Measurements from ENCODE around the gene SPTBN1. TPM values are rescaled to one million over a fixed set of nuclear protein-coding genes. Genes with fewer than 3 reads are reported as not detected.

SPTBN1 gene
- total RNA-seq, 2 experiments from 2014 or later = 132 to 183 TPM

DNA sequence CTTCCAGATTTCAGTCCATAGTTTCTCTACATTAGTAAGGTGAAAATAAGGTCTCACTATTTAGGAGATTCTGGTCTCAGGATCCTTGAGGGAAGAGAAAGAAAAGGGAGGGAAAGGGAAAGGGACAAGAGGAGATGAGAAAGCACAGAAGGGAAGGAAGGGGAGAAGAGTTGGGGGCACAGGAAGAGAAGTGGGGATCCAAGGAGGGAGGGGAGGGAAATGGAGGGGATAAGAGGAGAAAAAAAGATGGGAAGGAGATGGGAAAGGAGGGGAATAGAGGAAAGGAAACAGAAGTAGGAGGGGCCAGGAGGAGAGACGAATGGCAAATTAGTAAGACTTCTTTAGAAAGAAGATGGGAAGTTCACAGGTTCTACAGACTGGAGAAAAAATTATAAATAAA is 39.2 kb upstream of the SPTBN1 start:
- H4K20me1 ChIP-seq (ENCODE audit: insufficient read depth, low read length) = no peaks in the 10 kb centered on the region
- H3K27ac ChIP-seq (ENCODE audit: low read depth, low read length, poor library complexity, severe bottlenecking) = no peak overlapping the region
- CTCF ChIA-PET (ENCODE audit: unreplicated experiment) = no interaction called here
- H2AFZ ChIP-seq (ENCODE audit: low read length) = no peak overlapping the region
- POLR2A ChIA-PET = no interaction called here
- no peaks in the 10 kb centered on the region for H3K9me3 ChIP-seq (ENCODE audit: low read length)
- H3K4me2 ChIP-seq (ENCODE audit: low read length) = no peak overlapping the region
- H3K4me1 ChIP-seq (ENCODE audit: insufficient read depth, low read length, poor library complexity, severe bottlenecking) = no peaks in the 10 kb centered on the region
- H3K4me3 ChIP-seq (ENCODE audit: low read depth, low read length, poor library complexity, severe bottlenecking) = no peak overlapping the region
- intact Hi-C loops (cut with micrococcal nuclease; ENCODE audit: unreplicated experiment) = no loop called here
- TF ChIP-seq, protein P1, sequence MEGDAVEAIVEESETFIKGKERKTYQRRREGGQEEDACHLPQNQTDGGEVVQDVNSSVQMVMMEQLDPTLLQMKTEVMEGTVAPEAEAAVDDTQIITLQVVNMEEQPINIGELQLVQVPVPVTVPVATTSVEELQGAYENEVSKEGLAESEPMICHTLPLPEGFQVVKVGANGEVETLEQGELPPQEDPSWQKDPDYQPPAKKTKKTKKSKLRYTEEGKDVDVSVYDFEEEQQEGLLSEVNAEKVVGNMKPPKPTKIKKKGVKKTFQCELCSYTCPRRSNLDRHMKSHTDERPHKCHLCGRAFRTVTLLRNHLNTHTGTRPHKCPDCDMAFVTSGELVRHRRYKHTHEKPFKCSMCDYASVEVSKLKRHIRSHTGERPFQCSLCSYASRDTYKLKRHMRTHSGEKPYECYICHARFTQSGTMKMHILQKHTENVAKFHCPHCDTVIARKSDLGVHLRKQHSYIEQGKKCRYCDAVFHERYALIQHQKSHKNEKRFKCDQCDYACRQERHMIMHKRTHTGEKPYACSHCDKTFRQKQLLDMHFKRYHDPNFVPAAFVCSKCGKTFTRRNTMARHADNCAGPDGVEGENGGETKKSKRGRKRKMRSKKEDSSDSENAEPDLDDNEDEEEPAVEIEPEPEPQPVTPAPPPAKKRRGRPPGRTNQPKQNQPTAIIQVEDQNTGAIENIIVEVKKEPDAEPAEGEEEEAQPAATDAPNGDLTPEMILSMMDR (conservative IDR thresholded peaks at IDR 0.05; ENCODE audit: low read length) = no peak
- TF ChIP-seq EZH2phosphoT487 (IDR thresholded peaks at IDR 0.05; ENCODE audit: borderline replicate concordance, low read depth, low read length) = no peak
- BruUV-seq (replicated peaks) = no TSS peak
- DNase-seq (ENCODE audit: low spot score) = no peak
- no peaks in the 10 kb centered on the region for H3K79me2 ChIP-seq (ENCODE audit: insufficient read depth, low read depth, low read length)
- no peaks in the 10 kb centered on the region for H3K36me3 ChIP-seq (ENCODE audit: insufficient read depth, low read length)
- H3K9me2 ChIP-seq (ENCODE audit: insufficient read depth, low read length) = no peaks in the 10 kb centered on the region

DNA sequence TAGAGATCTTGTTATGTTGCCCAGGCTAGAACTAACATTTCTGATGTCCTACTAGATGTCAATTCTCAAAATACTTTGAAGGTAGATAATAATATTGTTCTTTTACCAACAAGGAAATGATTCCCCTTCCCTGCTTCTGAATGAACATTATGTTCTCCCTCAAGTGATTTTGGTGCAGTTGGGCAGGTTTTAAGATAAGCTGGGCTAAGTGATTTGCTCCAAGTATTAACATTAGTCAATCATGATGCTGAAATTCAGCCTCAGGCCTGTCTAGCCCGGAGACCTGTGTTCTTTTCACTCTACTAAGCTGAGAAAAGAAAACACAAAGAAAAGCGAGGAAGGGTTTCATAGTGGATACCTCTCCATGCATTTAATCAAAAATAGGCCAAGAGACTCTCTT is 38.5 kb upstream of the SPTBN1 start:
- H3K36me3 ChIP-seq (ENCODE audit: insufficient read depth, low read length) = no peaks in the 10 kb centered on the region
- H3K9me2 ChIP-seq (ENCODE audit: insufficient read depth, low read length) = no peaks in the 10 kb centered on the region
- DNase-seq (ENCODE audit: low spot score) = no peak
- no peak overlapping the region for H2AFZ ChIP-seq (ENCODE audit: low read length)
- H3K79me2 ChIP-seq (ENCODE audit: insufficient read depth, low read depth, low read length) = no peaks in the 10 kb centered on the region
- H3K27ac ChIP-seq (ENCODE audit: low read depth, low read length, poor library complexity, severe bottlenecking) = no peak overlapping the region
- no peak overlapping the region for H3K4me2 ChIP-seq (ENCODE audit: low read length)
- H3K4me3 ChIP-seq (ENCODE audit: low read depth, low read length, poor library complexity, severe bottlenecking) = no peak overlapping the region
- BruUV-seq (replicated peaks) = no TSS peak
- intact Hi-C loops (cut with micrococcal nuclease; ENCODE audit: unreplicated experiment) = no loop called here
- TF ChIP-seq, protein P1 (conservative IDR thresholded peaks at IDR 0.05; ENCODE audit: low read length) = no peak
- TF ChIP-seq EZH2phosphoT487 (IDR thresholded peaks at IDR 0.05; ENCODE audit: borderline replicate concordance, low read depth, low read length) = no peak
- no peaks in the 10 kb centered on the region for H4K20me1 ChIP-seq (ENCODE audit: insufficient read depth, low read length)
- peaks cover 2% of the 10 kb centered on the region for H3K9me3 ChIP-seq (ENCODE audit: low read length)
- ChIA-PET CTCF (ENCODE audit: unreplicated experiment) (no interaction called here), POLR2A (no interaction called here)
- no peaks in the 10 kb centered on the region for H3K4me1 ChIP-seq (ENCODE audit: insufficient read depth, low read length, poor library complexity, severe bottlenecking)

DNA sequence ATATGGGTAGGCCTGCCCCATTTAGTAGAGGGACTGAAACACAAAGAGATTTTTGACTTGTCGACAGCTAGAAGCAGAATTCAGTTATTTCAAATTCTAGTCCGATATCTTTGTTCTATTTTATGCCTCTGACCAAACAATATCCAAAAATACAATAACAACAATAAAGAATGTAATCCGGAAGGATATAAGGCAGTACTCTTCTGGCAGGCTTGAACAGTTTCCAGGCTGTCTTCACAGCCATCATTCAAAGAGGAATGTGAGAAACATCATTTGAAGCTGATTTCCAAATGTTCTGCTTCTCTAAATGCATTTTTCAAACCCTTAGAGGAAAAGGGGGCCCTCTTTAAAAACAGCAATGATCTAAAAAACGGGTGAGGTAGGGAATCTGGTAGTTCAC is 36.7 kb upstream of the SPTBN1 start:
- Histone ChIP-seq H4K20me1 (ENCODE audit: insufficient read depth, low read length) (no peaks in the 10 kb centered on the region), H3K4me2 (ENCODE audit: low read length) (no peak overlapping the region), H3K79me2 (ENCODE audit: insufficient read depth, low read depth, low read length) (no peaks in the 10 kb centered on the region), H3K9me3 (ENCODE audit: low read length) (peaks cover 6% of the 10 kb centered on the region), H3K36me3 (ENCODE audit: insufficient read depth, low read length) (no peaks in the 10 kb centered on the region), H3K4me1 (ENCODE audit: insufficient read depth, low read length, poor library complexity, severe bottlenecking) (no peaks in the 10 kb centered on the region), H3K27ac (ENCODE audit: low read depth, low read length, poor library complexity, severe bottlenecking) (no peak overlapping the region), H3K4me3 (ENCODE audit: low read depth, low read length, poor library complexity, severe bottlenecking) (no peak overlapping the region), H3K9me2 (ENCODE audit: insufficient read depth, low read length) (no peaks in the 10 kb centered on the region), H2AFZ (ENCODE audit: low read length) (no peak overlapping the region)
- no peak for TF ChIP-seq EZH2phosphoT487 (IDR thresholded peaks at IDR 0.05; ENCODE audit: borderline replicate concordance, low read depth, low read length)
- TF ChIP-seq, protein P1 (conservative IDR thresholded peaks at IDR 0.05; ENCODE audit: low read length) = no peak
- no TSS peak for BruUV-seq (replicated peaks)
- ChIA-PET POLR2A (no interaction called here), CTCF (ENCODE audit: unreplicated experiment) (no interaction called here)
- intact Hi-C loops (cut with micrococcal nuclease; ENCODE audit: unreplicated experiment) = no loop called here
- DNase-seq (ENCODE audit: low spot score) = no peak

All from OCI-LY7 (cell line).